Fibroblast of lung (primary cell): ENCODE results near the gene TSPAN33. TPM values are rescaled to one million over a fixed set of nuclear protein-coding genes. Genes with fewer than 3 reads are reported as not detected.

ENCODE experiments used
- DNase-seq, 2 donors: peaks; one replicate each; pipeline versions ENCODE4 v3.0.0 to v3.0.0-alpha.2; 2010; ENCODE audit warnings: low read depth in 2 of 2
- H2AFZ ChIP-seq: 2 replicates; pipeline ENCODE4 v1.5.1; 2012; ENCODE audit warnings: low read length, control low read depth, inconsistent platforms
- H3K27ac ChIP-seq: 2 replicates; pipeline ENCODE4 v1.5.1; 2011; ENCODE audit warnings: low read length, control low read depth; ENCODE audit not compliant: insufficient read depth
- H3K27me3 ChIP-seq: 2 replicates; pipeline ENCODE4 v1.5.1; 2011; ENCODE audit warnings: mild to moderate bottlenecking, low read length; ENCODE audit not compliant: control insufficient read depth, insufficient read depth
- H3K36me3 ChIP-seq: 2 replicates; pipeline ENCODE4 v1.5.1; 2011; ENCODE audit warnings: low read length; ENCODE audit not compliant: control insufficient read depth, insufficient read depth
- H3K4me1 ChIP-seq: 2 replicates; pipeline ENCODE4 v1.5.1; 2011; ENCODE audit warnings: low read length; ENCODE audit not compliant: control insufficient read depth, insufficient read depth; ENCODE audit errors: extremely low read depth
- H3K4me2 ChIP-seq: 2 replicates; pipeline ENCODE4 v1.5.1; 2011; ENCODE audit warnings: low read length, control low read depth; ENCODE audit not compliant: insufficient read depth; ENCODE audit errors: extremely low read depth
- H3K4me3 ChIP-seq, 4 experiments: fragments of 200-600 bp in 1 of 4; sonication (generic) in 1 of 4; replicated peaks in 1 of 4; 2 replicates each; pipeline ENCODE4 v1.5.1; 2011 to 2016; ENCODE audit warnings: low read length in 4 of 4, low read depth in 3 of 4, mild to moderate bottlenecking in 3 of 4, control low read depth in 2 of 4, inconsistent platforms in 1 of 4, mixed read lengths in 1 of 4; ENCODE audit not compliant: insufficient read depth in 1 of 4; ENCODE audit errors: control extremely low read depth in 1 of 4
- H3K79me2 ChIP-seq: 2 replicates; pipeline ENCODE4 v1.5.1; 2012; ENCODE audit warnings: mild to moderate bottlenecking, low read length, inconsistent platforms; ENCODE audit not compliant: control insufficient read depth, insufficient read depth
- H3K9ac ChIP-seq: 2 replicates; pipeline ENCODE4 v1.5.1; 2011; ENCODE audit warnings: mild to moderate bottlenecking, low read length, control low read depth; ENCODE audit not compliant: insufficient read depth
- H3K9me3 ChIP-seq: 2 replicates; pipeline ENCODE4 v1.5.1; 2012; ENCODE audit warnings: low read depth, low read length; ENCODE audit not compliant: control insufficient read depth, insufficient read depth
- H4K20me1 ChIP-seq: 2 replicates; pipeline ENCODE4 v1.5.1; 2011; ENCODE audit warnings: low read length; ENCODE audit not compliant: control insufficient read depth, insufficient read depth; ENCODE audit errors: extremely low read depth
- CTCF ChIP-seq, 2 donors: IDR thresholded peaks in 1 of 2; conservative IDR thresholded peaks in 1 of 2; 1 replicate in 1 of 2; 2 replicates in 1 of 2; pipeline ENCODE4 v1.5.1; 2011 to 2012; ENCODE audit warnings: low read length in 2 of 2, control low read depth in 1 of 2, inconsistent platforms in 1 of 2, low read depth in 1 of 2, mild to moderate bottlenecking in 1 of 2
- EZH2 ChIP-seq: IDR thresholded peaks from 2 replicates; pipeline ENCODE4 v1.5.1; 2012; ENCODE audit warnings: low read length, control low read depth, mild to moderate bottlenecking; ENCODE audit errors: missing control alignments
- polyA plus RNA-seq, 2 donors: library from polyadenylated mRNA; depleted of rRNA in 1 of 2; stranded (reverse) in 1 of 2; unstranded in 1 of 2; fragments of >200 nt; gene quantifications; 2 replicates each; pipeline ENCODE4 v1.2.1, GENCODE V29; 2011 to 2012; ENCODE audit warnings: missing spikeins in 1 of 2
- total RNA-seq: library from RNA; depleted of rRNA; stranded (reverse); fragments of >200 nt; gene quantifications from 2 replicates; pipeline ENCODE4 v1.2.1, GENCODE V29; 2014

The TSPAN33 gene
- total and polyA plus RNA-seq, 2 donors (not counting 1 experiment from before 2014, with no cell fraction given), result 0.17 to 0.36 TPM

- Histone ChIP-seq H3K4me3 (no peak overlapping the region), H3K27ac (no peak overlapping the region), H3K9ac (no peak overlapping the region), H3K9me3 (no peaks in the 10 kb centered on the region), H3K4me2 (no peak overlapping the region), H3K36me3 (no peaks in the 10 kb centered on the region), H3K27me3 (no peaks in the 10 kb centered on the region), H2AFZ (no peak overlapping the region), H3K4me1 (no peaks in the 10 kb centered on the region), H3K79me2 (no peaks in the 10 kb centered on the region), H4K20me1 (no peaks in the 10 kb centered on the region)
- DNase-seq, result no peak
- no peak for TF ChIP-seq EZH2
- no peak for TF ChIP-seq CTCF (conservative IDR thresholded peaks at IDR 0.05 in 1 of 2, IDR thresholded peaks at IDR 0.05 in 1 of 2; ENCODE audit: low read depth in 1 of 2, low read length in 2 of 2)
Observed at GRCh38 chr7:129210989-129211312, 66.4 kb downstream of the TSPAN33 start.

- TF ChIP-seq CTCF (conservative IDR thresholded peaks at IDR 0.05 in 1 of 2, IDR thresholded peaks at IDR 0.05 in 1 of 2; ENCODE audit: low read depth in 1 of 2, low read length in 2 of 2), result no peak
- TF ChIP-seq EZH2, result no peak
- H3K4me3 ChIP-seq, result no peak overlapping the region
- no peaks in the 10 kb centered on the region for H3K79me2 ChIP-seq
Observed at GRCh38 chr7:129212126-129212525, 67.6 kb downstream of the TSPAN33 start.

GRCh38 chr7:129212596-129212995, 68.1 kb downstream of the TSPAN33 start:
- no peaks in the 10 kb centered on the region for H3K36me3 ChIP-seq
- no peak overlapping the region for H3K9ac ChIP-seq
- H2AFZ ChIP-seq, result no peak overlapping the region
- no peak overlapping the region for H3K27ac ChIP-seq
- TF ChIP-seq EZH2 (no peak), CTCF (conservative IDR thresholded peaks at IDR 0.05 in 1 of 2, IDR thresholded peaks at IDR 0.05 in 1 of 2; ENCODE audit: low read depth in 1 of 2, low read length in 2 of 2) (no peak)
- H3K79me2 ChIP-seq, result no peaks in the 10 kb centered on the region
- no peak overlapping the region for H3K4me2 ChIP-seq
- H3K4me1 ChIP-seq, result no peaks in the 10 kb centered on the region
- H4K20me1 ChIP-seq, result no peaks in the 10 kb centered on the region
- H3K27me3 ChIP-seq, result no peaks in the 10 kb centered on the region
- H3K4me3 ChIP-seq, result no peak overlapping the region
- H3K9me3 ChIP-seq, result no peaks in the 10 kb centered on the region
- DNase-seq, result no peak

More at GRCh38 chr7:129212126-129212525, 67.6 kb downstream of the TSPAN33 start:
- Histone ChIP-seq H3K27ac (no peak overlapping the region), H4K20me1 (no peaks in the 10 kb centered on the region), H3K9ac (no peak overlapping the region), H3K4me2 (no peak overlapping the region), H2AFZ (no peak overlapping the region), H3K4me1 (no peaks in the 10 kb centered on the region), H3K36me3 (no peaks in the 10 kb centered on the region), H3K27me3 (no peaks in the 10 kb centered on the region), H3K9me3 (no peaks in the 10 kb centered on the region)
- DNase-seq, result no peak
